ENCODE results near the gene TMEM39B. TPM values are rescaled to one million over a fixed set of nuclear protein-coding genes. Genes with fewer than 3 reads are reported as not detected.
A peak's percentile ranks its signal among the peaks of the same experiment; 100 is the strongest.
"Not testable (repeated sequence)": the region's sequence is repeated elsewhere in the genome, so short reads cannot be mapped to it uniquely, and the experiment has no call there.

Gene TMEM39B
- total RNA-seq, 4 donors from 2014 or later = 0.88 to 22.4 (median 3.6) TPM

DNA sequence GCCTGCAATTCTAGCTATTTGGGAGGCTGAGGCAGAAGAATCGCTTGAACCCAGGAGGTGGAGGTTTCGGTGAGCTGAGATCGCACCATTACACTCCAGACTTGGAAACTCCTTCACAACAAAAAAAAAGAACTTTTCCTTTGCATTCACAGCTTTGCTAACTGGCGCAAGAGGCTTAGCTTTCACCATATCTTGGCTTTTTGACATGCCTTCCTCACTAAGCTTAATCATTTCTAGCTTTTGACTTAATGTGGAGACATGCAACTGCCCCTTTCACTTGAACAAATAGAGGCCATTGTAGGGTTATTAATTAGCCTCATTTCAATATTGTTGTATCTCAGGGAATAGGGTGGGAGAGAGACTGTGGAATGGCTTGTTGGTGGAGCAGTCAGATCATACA lies 43.8 kb downstream of the TMEM39B start:
- intact Hi-C loops (cut with DNase I; ENCODE audit: low total_unique reads) = no loop called here
- H3K4me3 ChIP-seq = no peak overlapping the region
- no peaks in the 10 kb centered on the region for H3K9me3 ChIP-seq
- H3K27ac ChIP-seq = peak overlapping the region; percentile 53 to 69
- no peaks in the 10 kb centered on the region for H3K27me3 ChIP-seq
- no peak for DNase-seq
- H3K4me1 ChIP-seq = peaks cover 0 to 3% of the 10 kb centered on the region in 2 donors
- H3K36me3 ChIP-seq = no peaks in the 10 kb centered on the region
- TF ChIP-seq POLR2A (IDR thresholded peaks at IDR 0.05) = no peak
- TF ChIP-seq, protein P1, sequence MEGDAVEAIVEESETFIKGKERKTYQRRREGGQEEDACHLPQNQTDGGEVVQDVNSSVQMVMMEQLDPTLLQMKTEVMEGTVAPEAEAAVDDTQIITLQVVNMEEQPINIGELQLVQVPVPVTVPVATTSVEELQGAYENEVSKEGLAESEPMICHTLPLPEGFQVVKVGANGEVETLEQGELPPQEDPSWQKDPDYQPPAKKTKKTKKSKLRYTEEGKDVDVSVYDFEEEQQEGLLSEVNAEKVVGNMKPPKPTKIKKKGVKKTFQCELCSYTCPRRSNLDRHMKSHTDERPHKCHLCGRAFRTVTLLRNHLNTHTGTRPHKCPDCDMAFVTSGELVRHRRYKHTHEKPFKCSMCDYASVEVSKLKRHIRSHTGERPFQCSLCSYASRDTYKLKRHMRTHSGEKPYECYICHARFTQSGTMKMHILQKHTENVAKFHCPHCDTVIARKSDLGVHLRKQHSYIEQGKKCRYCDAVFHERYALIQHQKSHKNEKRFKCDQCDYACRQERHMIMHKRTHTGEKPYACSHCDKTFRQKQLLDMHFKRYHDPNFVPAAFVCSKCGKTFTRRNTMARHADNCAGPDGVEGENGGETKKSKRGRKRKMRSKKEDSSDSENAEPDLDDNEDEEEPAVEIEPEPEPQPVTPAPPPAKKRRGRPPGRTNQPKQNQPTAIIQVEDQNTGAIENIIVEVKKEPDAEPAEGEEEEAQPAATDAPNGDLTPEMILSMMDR (IDR thresholded peaks at IDR 0.05) = no peak

DNA sequence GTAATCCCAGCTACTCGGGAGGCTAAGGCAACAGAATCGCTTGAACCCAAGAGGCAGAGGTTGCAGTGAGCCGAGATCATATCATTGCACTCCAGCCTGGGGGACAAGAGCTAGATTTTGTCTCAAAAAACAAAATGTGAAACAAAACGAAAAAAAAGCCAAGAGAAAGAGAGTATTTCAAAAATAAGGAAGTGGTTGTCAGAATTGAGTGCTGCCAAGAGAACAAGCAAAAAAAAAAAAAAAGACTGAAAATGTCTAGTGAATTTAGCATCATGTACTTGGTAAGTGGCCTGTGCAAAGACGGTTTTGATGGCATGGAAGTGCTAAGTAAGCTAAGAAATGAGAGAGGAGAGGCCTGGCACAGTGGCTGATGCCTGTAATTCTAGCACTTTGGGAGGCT lies 49.4 kb downstream of the TMEM39B start:
- no peaks in the 10 kb centered on the region for H3K36me3 ChIP-seq
- no peak for TF ChIP-seq POLR2A (IDR thresholded peaks at IDR 0.05)
- TF ChIP-seq, protein P1 (IDR thresholded peaks at IDR 0.05) = no peak
- no peak for DNase-seq
- intact Hi-C loops (cut with DNase I; ENCODE audit: low total_unique reads) = no loop called here
- no peak overlapping the region for H3K4me3 ChIP-seq
- no peaks in the 10 kb centered on the region for H3K27me3 ChIP-seq
- H3K27ac ChIP-seq = no peak overlapping the region
- peaks cover 0 to 10% of the 10 kb centered on the region in 2 donors for H3K4me1 ChIP-seq
- no peaks in the 10 kb centered on the region for H3K9me3 ChIP-seq

DNA sequence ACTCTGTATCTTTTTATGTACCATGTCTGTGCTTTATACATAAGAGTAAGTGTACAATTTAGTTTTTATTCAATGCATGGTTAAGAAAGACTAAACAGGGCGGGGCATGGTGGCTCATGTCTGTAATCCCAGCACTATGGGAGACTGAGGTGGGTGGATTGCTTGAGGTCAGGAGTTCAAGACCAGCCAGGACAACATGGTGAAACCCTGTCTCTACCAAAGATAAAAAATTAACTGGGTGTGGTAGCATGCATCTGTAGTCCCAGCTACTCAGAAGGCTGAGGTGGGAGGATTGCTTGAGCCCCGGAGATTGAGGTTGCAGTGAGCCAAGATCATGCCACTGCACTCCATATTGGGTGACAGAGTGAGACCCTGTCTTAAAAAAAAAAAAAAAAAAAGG lies 50.6 kb downstream of the TMEM39B start:
- DNase-seq; H3K4me1 ChIP-seq; H3K4me3 ChIP-seq; H3K27me3 ChIP-seq; H3K9me3 ChIP-seq; intact Hi-C loops (cut with DNase I; ENCODE audit: low total_unique reads); H3K27ac ChIP-seq; H3K36me3 ChIP-seq: not testable (repeated sequence)

DNA sequence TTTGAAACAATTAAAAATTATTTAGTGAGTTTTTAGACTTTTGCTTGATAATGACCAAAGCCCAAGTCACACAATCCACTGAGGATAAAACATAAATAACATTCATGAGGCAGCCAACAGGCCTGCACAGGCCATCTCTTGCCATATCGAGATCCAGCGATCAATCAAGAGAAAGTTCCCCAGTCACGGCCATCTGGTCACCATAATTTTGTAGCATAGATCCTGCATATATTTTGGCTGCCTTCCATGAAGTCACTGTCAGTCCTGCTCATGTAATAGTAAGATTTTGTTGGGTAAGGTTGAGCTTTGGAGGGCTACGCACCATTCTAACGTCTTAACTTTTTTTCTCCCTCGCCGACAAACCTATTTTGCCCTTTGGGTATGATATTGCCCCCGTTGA lies 52.6 kb downstream of the TMEM39B start:
- Histone ChIP-seq H3K27ac (no peak overlapping the region), H3K9me3 (no peaks in the 10 kb centered on the region), H3K4me1 (peaks cover 0 to 10% of the 10 kb centered on the region in 2 donors), H3K4me3 (no peak overlapping the region), H3K36me3 (no peaks in the 10 kb centered on the region), H3K27me3 (no peaks in the 10 kb centered on the region)
- no peak for TF ChIP-seq POLR2A (IDR thresholded peaks at IDR 0.05)
- TF ChIP-seq, protein P1 (IDR thresholded peaks at IDR 0.05) = no peak
- no peak for DNase-seq
- intact Hi-C loops (cut with DNase I; ENCODE audit: low total_unique reads) = no loop called here

DNA sequence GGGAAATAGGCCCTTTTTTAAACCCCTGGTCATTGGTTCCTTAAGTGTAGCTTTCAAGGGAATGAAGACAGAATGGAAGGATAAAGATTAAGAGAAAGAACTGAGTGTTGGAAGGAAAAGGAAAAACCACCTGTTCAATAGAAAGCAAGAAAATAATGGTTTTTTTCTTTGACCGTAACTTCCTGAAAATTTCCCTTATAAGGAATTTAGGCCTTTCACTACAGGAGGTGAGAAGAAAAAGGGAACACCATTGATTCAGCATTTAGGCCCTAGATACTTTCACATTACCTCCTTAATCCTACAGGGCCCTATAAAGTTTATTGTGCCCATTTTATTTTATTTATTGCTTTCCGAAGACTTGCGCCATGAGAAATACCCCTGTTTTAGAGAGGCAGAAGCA lies 54.0 kb downstream of the TMEM39B start:
- Histone ChIP-seq H3K4me1 (peaks cover 0 to 4% of the 10 kb centered on the region in 2 donors), H3K4me3 (no peak overlapping the region), H3K36me3 (no peaks in the 10 kb centered on the region), H3K27me3 (no peaks in the 10 kb centered on the region), H3K27ac (no peak overlapping the region), H3K9me3 (no peaks in the 10 kb centered on the region)
- intact Hi-C loops (cut with DNase I; ENCODE audit: low total_unique reads) = no loop called here
- DNase-seq = no peak
- TF ChIP-seq POLR2A (IDR thresholded peaks at IDR 0.05) = no peak
- TF ChIP-seq, protein P1 (IDR thresholded peaks at IDR 0.05) = no peak

Measured in uterus (tissue), 4 donors.